Mucosa of rectum (tissue), 2 donors: ENCODE data around the gene ZNF148.
"Not testable (repeated sequence)": the region's sequence is repeated elsewhere in the genome, so short reads cannot be mapped to it uniquely, and the experiment has no call there.

Experiments
- H3K27ac ChIP-seq, 2 donors: one replicate each; pipeline ENCODE4 v1.7.0; 2013; ENCODE audit warnings: inconsistent platforms in 2 of 2, low read depth in 2 of 2, low read length in 2 of 2
- H3K27me3 ChIP-seq, 2 donors: one replicate each; pipeline ENCODE4 v1.7.0; 2013; ENCODE audit warnings: low read length in 2 of 2; ENCODE audit not compliant: control insufficient read depth in 2 of 2, insufficient read depth in 2 of 2
- H3K36me3 ChIP-seq, 2 donors: one replicate each; pipeline ENCODE4 v1.7.0; 2013; ENCODE audit warnings: low read length in 2 of 2; ENCODE audit not compliant: control insufficient read depth in 2 of 2, insufficient read depth in 2 of 2
- H3K4me1 ChIP-seq, 2 donors: one replicate each; pipeline ENCODE4 v1.7.0; 2013; ENCODE audit warnings: low read length in 2 of 2, mild to moderate bottlenecking in 1 of 2; ENCODE audit not compliant: control insufficient read depth in 2 of 2, insufficient read depth in 2 of 2
- H3K4me3 ChIP-seq, 2 donors: one replicate each; pipeline ENCODE4 v1.7.0; 2013; ENCODE audit warnings: low read length in 2 of 2
- H3K9ac ChIP-seq, 2 donors: one replicate each; pipeline ENCODE4 v1.7.0; 2013; ENCODE audit warnings: low read length in 2 of 2, low read depth in 1 of 2, mild to moderate bottlenecking in 1 of 2
- H3K9me3 ChIP-seq, 2 donors: one replicate each; pipeline ENCODE4 v1.7.0; 2013; ENCODE audit warnings: low read length in 2 of 2; ENCODE audit not compliant: control insufficient read depth in 2 of 2
- donor health status: healthy.
- donor health status: Normal muscosa, but diverticular disease.

The ZNF148 gene

GRCh38 chr3:125398952-125399351, 23.8 kb upstream of the ZNF148 start:
- H3K36me3 ChIP-seq, result no peaks in the 10 kb centered on the region
- H3K9me3 ChIP-seq, result no peaks in the 10 kb centered on the region
- peaks cover 0 to 5% of the 10 kb centered on the region in 2 donors for H3K27me3 ChIP-seq
- no peak overlapping the region for H3K27ac ChIP-seq
- H3K4me1 ChIP-seq, result no peaks in the 10 kb centered on the region
- no peak overlapping the region for H3K4me3 ChIP-seq
- no peak overlapping the region for H3K9ac ChIP-seq

- H3K27me3 ChIP-seq, result peaks cover 0 to 5% of the 10 kb centered on the region in 2 donors
- no peaks in the 10 kb centered on the region for H3K9me3 ChIP-seq
- no peak overlapping the region for H3K9ac ChIP-seq
- H3K4me1 ChIP-seq, result no peaks in the 10 kb centered on the region
- no peak overlapping the region for H3K4me3 ChIP-seq
- no peaks in the 10 kb centered on the region for H3K36me3 ChIP-seq
- H3K27ac ChIP-seq, result no peak overlapping the region
Measured at GRCh38 chr3:125395091-125395490, 20.0 kb upstream of the ZNF148 start.

GRCh38 chr3:125394406-125394805, 19.3 kb upstream of the ZNF148 start:
- H3K36me3 ChIP-seq, result no peaks in the 10 kb centered on the region
- H3K4me1 ChIP-seq, result no peaks in the 10 kb centered on the region
- peaks cover 0 to 5% of the 10 kb centered on the region in 2 donors for H3K27me3 ChIP-seq
- no peak overlapping the region for H3K9ac ChIP-seq
- H3K9me3 ChIP-seq, result no peaks in the 10 kb centered on the region
- H3K27ac ChIP-seq, result no peak overlapping the region
- H3K4me3 ChIP-seq, result no peak overlapping the region

DNA sequence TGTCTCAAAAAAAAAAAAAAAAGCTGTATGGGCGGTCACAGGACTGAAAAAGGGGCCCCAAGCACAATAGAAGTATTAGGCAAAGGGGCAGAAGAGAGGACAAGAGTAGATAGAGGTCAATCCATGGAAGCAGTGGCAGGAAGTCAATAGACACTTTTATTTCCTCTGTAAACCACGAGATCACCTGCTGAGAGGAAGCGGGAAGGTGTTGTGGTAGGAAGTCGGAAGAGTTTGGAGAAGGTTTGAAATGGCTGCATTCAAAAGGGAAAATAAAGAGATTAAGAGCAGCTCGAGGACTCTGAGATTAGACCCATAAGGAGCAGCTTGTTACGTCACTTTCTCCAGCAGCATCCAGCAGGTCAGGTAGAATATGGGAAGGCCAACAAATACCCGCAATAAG, 14.2 kb upstream of the ZNF148 start:
- Histone ChIP-seq H3K27ac (no peak overlapping the region), H3K4me3 (no peak overlapping the region), H3K36me3 (no peaks in the 10 kb centered on the region), H3K27me3 (no peaks in the 10 kb centered on the region), H3K9ac (no peak overlapping the region), H3K4me1 (no peaks in the 10 kb centered on the region), H3K9me3 (no peaks in the 10 kb centered on the region)

GRCh38 chr3:125388369-125388768, 13.2 kb upstream of the ZNF148 start:
- not testable (repeated sequence) for H3K4me1 ChIP-seq, H3K4me3 ChIP-seq, H3K36me3 ChIP-seq

GRCh38 chr3:125386811-125387210, 11.7 kb upstream of the ZNF148 start:
- Histone ChIP-seq H3K4me3 (no peak overlapping the region), H3K27me3 (no peaks in the 10 kb centered on the region), H3K27ac (no peak overlapping the region), H3K9ac (no peak overlapping the region), H3K9me3 (no peaks in the 10 kb centered on the region), H3K4me1 (no peaks in the 10 kb centered on the region), H3K36me3 (no peaks in the 10 kb centered on the region)

More at GRCh38 chr3:125388369-125388768, 13.2 kb upstream of the ZNF148 start:
- not testable (repeated sequence) for H3K27me3 ChIP-seq, H3K27ac ChIP-seq, H3K9me3 ChIP-seq, H3K9ac ChIP-seq

GRCh38 chr3:125383744-125384143, 8.6 kb upstream of the ZNF148 start:
- Histone ChIP-seq H3K27me3 (no peaks in the 10 kb centered on the region), H3K4me3 (no peak overlapping the region), H3K9ac (no peak overlapping the region), H3K4me1 (no peaks in the 10 kb centered on the region), H3K27ac (no peak overlapping the region), H3K9me3 (no peaks in the 10 kb centered on the region), H3K36me3 (no peaks in the 10 kb centered on the region)

GRCh38 chr3:125382298-125382697, 7.2 kb upstream of the ZNF148 start:
- Histone ChIP-seq H3K9me3 (no peaks in the 10 kb centered on the region), H3K27me3 (no peaks in the 10 kb centered on the region), H3K36me3 (no peaks in the 10 kb centered on the region)

GRCh38 chr3:125381743-125382142, 6.6 kb upstream of the ZNF148 start:
- no peaks in the 10 kb centered on the region for H3K9me3 ChIP-seq
- no peaks in the 10 kb centered on the region for H3K36me3 ChIP-seq
- H3K4me1 ChIP-seq, result no peaks in the 10 kb centered on the region
- no peak overlapping the region for H3K4me3 ChIP-seq
- H3K27me3 ChIP-seq, result no peaks in the 10 kb centered on the region
- no peak overlapping the region for H3K9ac ChIP-seq
- H3K27ac ChIP-seq, result no peak overlapping the region

More at GRCh38 chr3:125382298-125382697, 7.2 kb upstream of the ZNF148 start:
- Histone ChIP-seq H3K4me1 (no peaks in the 10 kb centered on the region), H3K9ac (no peak overlapping the region), H3K4me3 (no peak overlapping the region), H3K27ac (no peak overlapping the region)

DNA sequence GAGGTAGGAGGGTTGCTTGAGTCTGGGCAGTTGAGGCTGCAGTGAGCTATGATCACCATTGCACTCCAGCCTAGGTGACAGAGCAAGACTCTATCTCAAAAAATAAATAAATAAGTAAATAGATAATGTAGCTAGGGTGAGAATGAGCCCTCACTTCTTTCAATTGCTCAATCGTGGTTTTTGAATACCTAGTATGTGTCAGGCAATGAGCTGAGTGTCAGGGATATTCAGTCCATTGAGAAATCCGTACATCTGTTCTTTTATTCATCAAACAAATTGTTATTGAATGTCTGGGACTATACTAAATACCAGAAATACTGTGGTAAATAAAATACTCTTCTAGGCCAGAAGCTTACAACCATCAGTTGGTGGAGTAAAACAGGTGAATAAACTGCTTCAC, 6.2 kb upstream of the ZNF148 start:
- H3K9ac ChIP-seq, result no peak overlapping the region
- H3K36me3 ChIP-seq, result no peaks in the 10 kb centered on the region
- H3K4me1 ChIP-seq, result peaks cover 0 to under 1% of the 10 kb centered on the region in 2 donors
- no peaks in the 10 kb centered on the region for H3K27me3 ChIP-seq
- no peaks in the 10 kb centered on the region for H3K9me3 ChIP-seq
- H3K27ac ChIP-seq, result no peak overlapping the region
- H3K4me3 ChIP-seq, result no peak overlapping the region

DNA sequence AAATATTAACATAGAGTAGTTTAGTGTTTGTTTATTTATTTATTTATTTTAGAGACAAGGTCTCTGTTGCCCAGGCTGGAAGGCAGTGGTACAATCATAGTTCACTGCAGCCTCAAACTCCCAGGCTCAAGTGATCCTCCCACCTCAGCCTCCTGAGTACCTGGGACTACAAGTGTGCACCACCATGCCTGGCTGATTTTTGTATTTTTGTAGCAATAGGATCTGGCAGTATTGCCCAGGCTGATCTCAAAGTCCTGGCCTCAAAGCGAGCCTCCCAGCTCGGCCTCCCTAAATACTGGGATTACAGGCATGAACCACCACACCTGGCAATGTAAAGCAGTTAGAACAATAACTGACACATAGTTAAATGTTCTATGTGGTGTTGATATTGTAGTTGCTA, 4.4 kb upstream of the ZNF148 start:
- no peaks in the 10 kb centered on the region for H3K9me3 ChIP-seq
- no peak overlapping the region for H3K4me3 ChIP-seq
- H3K9ac ChIP-seq, result no peak overlapping the region
- H3K36me3 ChIP-seq, result no peaks in the 10 kb centered on the region
- H3K4me1 ChIP-seq, result peaks cover 7% of the 10 kb centered on the region in 2 donors
- H3K27me3 ChIP-seq, result no peaks in the 10 kb centered on the region
- no peak overlapping the region for H3K27ac ChIP-seq
